Measurements from ENCODE around the gene MGMT. TPM values are rescaled to one million over a fixed set of nuclear protein-coding genes. Genes with fewer than 3 reads are reported as not detected.

The MGMT gene
- total RNA-seq, 3 donors from 2014 or later = 15.4 to 17.5 (median 16.3) TPM

- intact Hi-C loops (cut with DNase I, micrococcal nuclease) = no loop called here
- H3K36me3 ChIP-seq (ENCODE audit: low read depth) = no peaks in the 10 kb centered on the region
- no peak for ATAC-seq
- no peak for TF ChIP-seq CTCF (IDR thresholded peaks at IDR 0.05)
- H3K4me3 ChIP-seq = no peak overlapping the region
- no peaks in the 10 kb centered on the region for H3K4me1 ChIP-seq (ENCODE audit: low read depth)
- DNase-seq = no peak
- H3K9me3 ChIP-seq = peaks cover 37% of the 10 kb centered on the region
These were observed 24.2 kb downstream of the MGMT start for GRCh38 chr10:129491123-129491734.

- Histone ChIP-seq H3K9me3 (peaks cover 31% of the 10 kb centered on the region), H3K4me3 (no peak overlapping the region), H3K36me3 (ENCODE audit: low read depth) (no peaks in the 10 kb centered on the region), H3K4me1 (ENCODE audit: low read depth) (no peaks in the 10 kb centered on the region)
- ATAC-seq = no peak
- DNase-seq = no peak
- intact Hi-C loops (cut with DNase I, micrococcal nuclease) = no loop called here
- TF ChIP-seq CTCF (IDR thresholded peaks at IDR 0.05) = no peak
These were observed 27.1 kb downstream of the MGMT start for GRCh38 chr10:129494176-129494575.

- no peak for ATAC-seq
- intact Hi-C loops (cut with DNase I, micrococcal nuclease) = no loop called here
- H3K4me1 ChIP-seq (ENCODE audit: low read depth) = no peaks in the 10 kb centered on the region
- no peak for DNase-seq
- no peak overlapping the region for H3K4me3 ChIP-seq
- peaks cover 31% of the 10 kb centered on the region for H3K9me3 ChIP-seq
- no peaks in the 10 kb centered on the region for H3K36me3 ChIP-seq (ENCODE audit: low read depth)
- no peak for TF ChIP-seq CTCF (IDR thresholded peaks at IDR 0.05)
These were observed 27.7 kb downstream of the MGMT start for GRCh38 chr10:129494740-129495139.

- intact Hi-C loops (cut with DNase I, micrococcal nuclease) = no loop called here
- Histone ChIP-seq H3K4me3 (no peak overlapping the region), H3K4me1 (ENCODE audit: low read depth) (no peaks in the 10 kb centered on the region), H3K9me3 (peaks cover 27% of the 10 kb centered on the region), H3K36me3 (ENCODE audit: low read depth) (no peaks in the 10 kb centered on the region)
- TF ChIP-seq CTCF (IDR thresholded peaks at IDR 0.05) = no peak
- no peak for ATAC-seq
- no peak for DNase-seq
These were observed 28.2 kb downstream of the MGMT start for GRCh38 chr10:129495256-129495655.

GRCh38 chr10:129495698-129496097 lies 28.7 kb downstream of the MGMT start:
- DNase-seq (no peak), ATAC-seq (no peak)
- H3K4me1 ChIP-seq (ENCODE audit: low read depth) = no peaks in the 10 kb centered on the region
- no peaks in the 10 kb centered on the region for H3K36me3 ChIP-seq (ENCODE audit: low read depth)
- no peak for TF ChIP-seq CTCF (IDR thresholded peaks at IDR 0.05)
- intact Hi-C loops (cut with DNase I, micrococcal nuclease) = no loop called here
- no peak overlapping the region for H3K4me3 ChIP-seq
- peaks cover 23% of the 10 kb centered on the region for H3K9me3 ChIP-seq

- intact Hi-C loops (cut with DNase I, micrococcal nuclease) = no loop called here
- Histone ChIP-seq H3K4me1 (ENCODE audit: low read depth) (no peaks in the 10 kb centered on the region), H3K36me3 (ENCODE audit: low read depth) (no peaks in the 10 kb centered on the region), H3K9me3 (peaks cover 10% of the 10 kb centered on the region), H3K4me3 (no peak overlapping the region)
- no peak for ATAC-seq
- no peak for TF ChIP-seq CTCF (IDR thresholded peaks at IDR 0.05)
- no peak for DNase-seq
These were observed 30.0 kb downstream of the MGMT start for GRCh38 chr10:129497013-129497412.

Data from mucosa of descending colon (tissue), 3 donors.